GM21423 (cell line): ENCODE data around the gene NBPF11.
"Not testable (repeated sequence)": the region's sequence is repeated elsewhere in the genome, so short reads cannot be mapped to it uniquely, and the experiment has no call there.

Source experiments
- ATAC-seq: cut with Tn5 transposase; IDR thresholded peaks from one replicate; pipeline ENCODE4 v1.9.1; 2021; ENCODE audit warnings: mild to moderate bottlenecking, moderate library complexity; ENCODE audit not compliant: unreplicated experiment

The NBPF11 gene

GRCh38 chr1:148150014-148150413 is 2.1 kb downstream of the NBPF11 start:
- ATAC-seq, result not testable (repeated sequence)

GRCh38 chr1:148149050-148149815 is 2.8 kb downstream of the NBPF11 start:
- not testable (repeated sequence) for ATAC-seq

GRCh38 chr1:148147052-148147838 is 4.8 kb downstream of the NBPF11 start:
- ATAC-seq, result not testable (repeated sequence)

- ATAC-seq, result not testable (repeated sequence)
Measured at GRCh38 chr1:148146191-148146997, 5.7 kb downstream of the NBPF11 start.

- ATAC-seq, result not testable (repeated sequence)
Measured at GRCh38 chr1:148143223-148143622, 8.9 kb downstream of the NBPF11 start.

GRCh38 chr1:148141936-148142335 is 10.1 kb downstream of the NBPF11 start:
- not testable (repeated sequence) for ATAC-seq

GRCh38 chr1:148138606-148139005 is 13.5 kb downstream of the NBPF11 start:
- ATAC-seq, result not testable (repeated sequence)

- ATAC-seq, result not testable (repeated sequence)
Measured at GRCh38 chr1:148122341-148122740, 29.7 kb downstream of the NBPF11 start.

- not testable (repeated sequence) for ATAC-seq
Measured at GRCh38 chr1:148120395-148120794, 31.7 kb downstream of the NBPF11 start.

GRCh38 chr1:148095732-148096131 is 56.3 kb downstream of the NBPF11 start:
- ATAC-seq, result not testable (repeated sequence)

- ATAC-seq, result not testable (repeated sequence)
Measured at GRCh38 chr1:148086196-148086595, 65.9 kb downstream of the NBPF11 start.

GRCh38 chr1:148081205-148081604 is 70.9 kb downstream of the NBPF11 start:
- ATAC-seq, result peak; percentile 56

GRCh38 chr1:148078632-148079519 is 73.2 kb downstream of the NBPF11 start:
- ATAC-seq, result not testable (repeated sequence)

GRCh38 chr1:148078090-148078489 is 74.0 kb downstream of the NBPF11 start:
- ATAC-seq, result not testable (repeated sequence)

- ATAC-seq, result not testable (repeated sequence)
Measured at GRCh38 chr1:148077458-148077857, 74.6 kb downstream of the NBPF11 start.

- not testable (repeated sequence) for ATAC-seq
Measured at GRCh38 chr1:148073392-148073791, 78.7 kb downstream of the NBPF11 start.

GRCh38 chr1:148068606-148069005 is 83.5 kb downstream of the NBPF11 start:
- ATAC-seq, result not testable (repeated sequence)

- not testable (repeated sequence) for ATAC-seq
Measured at GRCh38 chr1:148068201-148068600, 83.9 kb downstream of the NBPF11 start.

- ATAC-seq, result not testable (repeated sequence)
Measured at GRCh38 chr1:148060294-148060701, 91.8 kb downstream of the NBPF11 start.

- not testable (repeated sequence) for ATAC-seq
Measured at GRCh38 chr1:148057384-148057783, 94.7 kb downstream of the NBPF11 start.
